Right lobe of liver (tissue), 4 donors: ENCODE data around the gene HMGCL.

Source experiments
- POLR2A ChIP-seq: fragments of 450-650 bp; IDR thresholded peaks from one replicate; pipeline ENCODE4 v1.6.1; 2017; ENCODE audit warnings: antibody characterized with exemption, mild to moderate bottlenecking
- TF ChIP-seq, protein P1 (sequence below), 4 donors: fragments of 200-600 bp in 3 of 4; fragments of 450-650 bp in 1 of 4; IDR thresholded peaks; one replicate each; pipeline versions ENCODE4 v1.5.1 to v1.8.0; 2016 to 2022; ENCODE audit warnings: antibody characterized with exemption in 4 of 4, mild to moderate bottlenecking in 2 of 4
- donor health status: DM: no; HTN: no; CAD: no.
- donor health status: DM: no; HTN: no; CAD: no.
- donor health status: DM: no; HTN: yes; CAD: no.

GRCh38 chr1:23793018-23793781 is 32.0 kb downstream of the HMGCL start:
- TF ChIP-seq, protein P1, sequence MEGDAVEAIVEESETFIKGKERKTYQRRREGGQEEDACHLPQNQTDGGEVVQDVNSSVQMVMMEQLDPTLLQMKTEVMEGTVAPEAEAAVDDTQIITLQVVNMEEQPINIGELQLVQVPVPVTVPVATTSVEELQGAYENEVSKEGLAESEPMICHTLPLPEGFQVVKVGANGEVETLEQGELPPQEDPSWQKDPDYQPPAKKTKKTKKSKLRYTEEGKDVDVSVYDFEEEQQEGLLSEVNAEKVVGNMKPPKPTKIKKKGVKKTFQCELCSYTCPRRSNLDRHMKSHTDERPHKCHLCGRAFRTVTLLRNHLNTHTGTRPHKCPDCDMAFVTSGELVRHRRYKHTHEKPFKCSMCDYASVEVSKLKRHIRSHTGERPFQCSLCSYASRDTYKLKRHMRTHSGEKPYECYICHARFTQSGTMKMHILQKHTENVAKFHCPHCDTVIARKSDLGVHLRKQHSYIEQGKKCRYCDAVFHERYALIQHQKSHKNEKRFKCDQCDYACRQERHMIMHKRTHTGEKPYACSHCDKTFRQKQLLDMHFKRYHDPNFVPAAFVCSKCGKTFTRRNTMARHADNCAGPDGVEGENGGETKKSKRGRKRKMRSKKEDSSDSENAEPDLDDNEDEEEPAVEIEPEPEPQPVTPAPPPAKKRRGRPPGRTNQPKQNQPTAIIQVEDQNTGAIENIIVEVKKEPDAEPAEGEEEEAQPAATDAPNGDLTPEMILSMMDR (IDR thresholded peaks at IDR 0.05) = no peak
- TF ChIP-seq POLR2A = no peak
